Right lobe of liver (tissue), 6 donors: ENCODE results near the gene SLC6A8. TPM values are rescaled to one million over a fixed set of nuclear protein-coding genes. Genes with fewer than 3 reads are reported as not detected.
"Not testable (repeated sequence)": the region's sequence is repeated elsewhere in the genome, so short reads cannot be mapped to it uniquely, and the experiment has no call there.

Source experiments
- ATAC-seq, 4 donors: fragments of 200-7000 bp; cut with Tn5 transposase; one replicate each; pipeline ENCODE4 v1.9.1; 2020; ENCODE audit warnings: mild to moderate bottlenecking in 4 of 4, moderate library complexity in 4 of 4
- DNase-seq, 3 donors: peaks; one replicate each; pipeline ENCODE4 v3.0.0-alpha.2; 2020
- H3K27ac ChIP-seq, 3 donors: fragments of 200-600 bp; one replicate each; pipeline ENCODE4 v1.8.0; 2022
- H3K27me3 ChIP-seq, 2 donors: fragments of 200-600 bp; one replicate each; pipeline ENCODE4 v1.8.0; 2022
- H3K36me3 ChIP-seq, 4 donors: fragments of 200-600 bp; sonication (generic) in 1 of 4; one replicate each; pipeline versions ENCODE4 v1.5.1 to v1.8.0; 2017 to 2022; ENCODE audit warnings: control low read depth in 1 of 4
- H3K4me1 ChIP-seq, 4 donors: fragments of 200-600 bp; sonication (generic) in 1 of 4; one replicate each; pipeline versions ENCODE4 v1.5.1 to v1.8.0; 2017 to 2022; ENCODE audit warnings: control low read depth in 1 of 4
- H3K4me3 ChIP-seq, 3 donors: fragments of 200-600 bp; one replicate each; pipeline ENCODE4 v1.8.0; 2022
- H3K9me3 ChIP-seq, 4 donors: fragments of 200-600 bp; sonication (generic) in 1 of 4; one replicate each; pipeline versions ENCODE4 v1.5.1 to v1.8.0; 2017 to 2022; ENCODE audit warnings: control low read depth in 1 of 4
- POLR2A ChIP-seq: fragments of 450-650 bp; IDR thresholded peaks from one replicate; pipeline ENCODE4 v1.6.1; 2017; ENCODE audit warnings: antibody characterized with exemption, mild to moderate bottlenecking
- WGBS: methylation state at CpG from one replicate; pipeline ENCODE4 v1.1.6; 2018; ENCODE audit warnings: low coverage, low lambda C conversion rate; ENCODE audit not compliant: insufficient coverage; ENCODE audit errors: missing lambda C conversion rate; 5-methylcytosine and 5-hydroxymethylcytosine counted together
- intact Hi-C, 2 donors: fragments of 100-400 bp; cut with DNase I; formaldehyde crosslinking; loops; one replicate each; pipeline versions ENCODE4 v1.11.2 to v1.14.1; 2022
- total RNA-seq, 6 experiments: library from RNA; depleted of rRNA in 2 of 6; stranded (reverse); fragments of >200 nt in 2 of 6; fragmentation: NEBNext Ultra II Directional in 3 of 6; extraction: Animal tissue kit (Norgen Biotek cat#: 25700) in 3 of 6; gene quantifications; one replicate each; pipeline versions ENCODE4 v1.1.0 to v1.2.4, GENCODE V29; 2016 to 2023
- TF ChIP-seq, protein P1 (sequence below), 4 donors: fragments of 200-600 bp in 3 of 4; fragments of 450-650 bp in 1 of 4; IDR thresholded peaks; one replicate each; pipeline versions ENCODE4 v1.5.1 to v1.8.0; 2016 to 2022; ENCODE audit warnings: antibody characterized with exemption in 4 of 4, mild to moderate bottlenecking in 2 of 4
- donor health status: DM: no; HTN: yes; CAD: no.
- donor health status: DM: no; HTN: no; CAD: no.
- donor health status: DM: no; HTN: no; CAD: no.
- donor health status: DM: no; HTN: yes; CAD: no.
- donor health status: DM: no; HTN: yes; CAD: no.

SLC6A8 gene
- total RNA-seq, 6 experiments from 2014 or later = 1.6 to 9.2 (median 2.9) TPM

DNA sequence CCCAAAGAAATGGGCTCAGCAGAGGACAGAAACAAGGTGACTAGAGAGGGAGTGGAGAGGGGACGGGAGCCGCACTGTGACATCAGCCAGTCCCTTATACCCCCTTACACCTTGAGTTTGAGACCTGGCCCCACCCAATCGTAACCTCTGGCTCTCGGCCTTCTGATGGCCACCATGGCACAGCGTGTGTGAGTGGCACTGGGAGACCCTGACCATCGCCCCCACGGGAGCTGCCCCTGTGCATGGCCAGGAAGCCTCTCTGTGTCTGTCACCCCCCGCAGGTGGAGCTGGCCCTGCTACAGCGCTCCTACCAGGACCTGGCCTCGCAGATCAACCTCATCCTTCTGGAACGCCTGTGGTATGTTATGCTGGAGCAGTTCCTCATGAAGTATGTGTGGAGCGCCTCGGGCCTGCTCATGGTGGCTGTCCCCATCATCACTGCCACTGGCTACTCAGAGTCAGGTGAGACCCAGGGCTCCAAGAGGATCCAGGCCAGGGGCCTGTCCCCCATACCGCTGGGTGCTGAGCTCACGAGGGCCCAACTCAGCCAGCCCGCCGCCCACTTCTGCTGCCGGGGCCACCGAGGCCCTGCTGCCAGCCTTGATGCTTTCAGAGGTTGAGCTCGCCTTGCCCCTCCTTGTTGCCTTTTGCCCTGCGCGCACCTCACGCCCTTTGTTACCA is 41.4 kb downstream of the SLC6A8 start:
- Histone ChIP-seq H3K36me3 (no peaks in the 10 kb centered on the region), H3K4me1 (peaks cover 0 to 7% (median 0%) of the 10 kb centered on the region in 4 donors), H3K4me3 (no peak overlapping the region), H3K9me3 (no peaks in the 10 kb centered on the region), H3K27me3 (no peaks in the 10 kb centered on the region), H3K27ac (no peak overlapping the region)
- intact Hi-C loops = no loop called here
- ATAC-seq (no peak), DNase-seq (no peak)
- 96% methylated on average over 8 of the region's 23 CpGs for WGBS
- TF ChIP-seq, protein P1, sequence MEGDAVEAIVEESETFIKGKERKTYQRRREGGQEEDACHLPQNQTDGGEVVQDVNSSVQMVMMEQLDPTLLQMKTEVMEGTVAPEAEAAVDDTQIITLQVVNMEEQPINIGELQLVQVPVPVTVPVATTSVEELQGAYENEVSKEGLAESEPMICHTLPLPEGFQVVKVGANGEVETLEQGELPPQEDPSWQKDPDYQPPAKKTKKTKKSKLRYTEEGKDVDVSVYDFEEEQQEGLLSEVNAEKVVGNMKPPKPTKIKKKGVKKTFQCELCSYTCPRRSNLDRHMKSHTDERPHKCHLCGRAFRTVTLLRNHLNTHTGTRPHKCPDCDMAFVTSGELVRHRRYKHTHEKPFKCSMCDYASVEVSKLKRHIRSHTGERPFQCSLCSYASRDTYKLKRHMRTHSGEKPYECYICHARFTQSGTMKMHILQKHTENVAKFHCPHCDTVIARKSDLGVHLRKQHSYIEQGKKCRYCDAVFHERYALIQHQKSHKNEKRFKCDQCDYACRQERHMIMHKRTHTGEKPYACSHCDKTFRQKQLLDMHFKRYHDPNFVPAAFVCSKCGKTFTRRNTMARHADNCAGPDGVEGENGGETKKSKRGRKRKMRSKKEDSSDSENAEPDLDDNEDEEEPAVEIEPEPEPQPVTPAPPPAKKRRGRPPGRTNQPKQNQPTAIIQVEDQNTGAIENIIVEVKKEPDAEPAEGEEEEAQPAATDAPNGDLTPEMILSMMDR (IDR thresholded peaks at IDR 0.05) = no peak
- TF ChIP-seq POLR2A = no peak

DNA sequence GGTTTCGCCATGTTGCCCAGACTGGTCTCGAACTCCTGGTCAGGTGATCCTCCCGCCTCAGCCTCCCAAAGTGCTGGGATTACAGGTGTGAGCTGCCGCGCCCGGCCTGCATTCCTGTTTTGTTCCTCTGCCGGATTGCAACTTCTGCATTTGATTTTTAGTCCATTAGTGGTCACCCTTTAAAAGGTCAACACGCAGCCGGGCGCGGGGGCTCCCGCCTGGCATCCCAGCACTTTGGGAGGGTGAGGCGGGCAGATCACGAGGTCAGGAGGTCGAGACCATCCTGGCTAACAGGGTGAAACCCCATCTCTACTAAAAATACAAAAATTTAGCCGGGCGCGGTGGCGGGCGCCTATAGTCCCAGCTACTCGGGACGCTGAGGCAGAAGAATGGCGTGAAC is 42.4 kb downstream of the SLC6A8 start:
- H3K27ac ChIP-seq, H3K4me3 ChIP-seq, DNase-seq, H3K9me3 ChIP-seq, intact Hi-C loops, H3K27me3 ChIP-seq, H3K4me1 ChIP-seq, H3K36me3 ChIP-seq, ATAC-seq: not testable (repeated sequence)
- 77% methylated on average over 10 of the region's 23 CpGs for WGBS

DNA sequence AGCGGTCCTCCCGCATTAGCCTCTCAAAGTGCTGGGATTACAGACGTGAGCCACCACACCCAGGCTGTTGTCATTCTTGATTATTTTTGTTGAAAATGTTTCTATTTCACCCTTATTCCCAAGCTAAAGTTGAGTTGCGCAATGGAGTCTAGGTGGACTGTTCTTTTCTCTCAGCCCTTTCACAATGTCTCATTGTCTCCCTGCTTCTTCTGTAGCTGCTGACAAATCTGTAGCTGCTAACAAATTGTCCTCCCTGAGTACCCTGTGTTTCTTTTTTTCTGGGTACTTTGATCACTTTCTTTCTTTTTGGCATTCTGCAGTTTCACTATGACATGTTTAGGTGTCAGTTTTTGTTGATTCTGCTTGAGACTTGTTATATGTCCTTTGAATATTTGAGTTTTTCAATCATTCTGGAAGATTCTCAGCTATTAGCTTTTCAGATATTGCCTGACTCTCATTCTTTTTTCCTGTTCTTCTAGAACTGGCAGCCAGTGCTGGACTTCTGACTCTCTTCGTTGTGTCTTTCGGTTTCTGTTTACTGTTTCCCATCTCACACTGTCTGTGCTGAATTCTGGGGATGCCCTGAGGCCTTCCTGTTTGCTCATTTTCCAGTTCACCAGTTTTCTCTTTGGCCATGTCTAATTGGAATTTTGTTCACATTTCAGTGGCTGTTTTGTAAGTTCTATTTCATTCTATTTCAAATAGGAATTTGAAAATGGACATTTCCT is 43.6 kb downstream of the SLC6A8 start:
- Histone ChIP-seq H3K27me3 (no peaks in the 10 kb centered on the region), H3K36me3 (no peaks in the 10 kb centered on the region), H3K27ac (peak overlapping the region in 1 of 3 donors; percentile 11), H3K4me1 (no peaks in the 10 kb centered on the region), H3K4me3 (no peak overlapping the region), H3K9me3 (no peaks in the 10 kb centered on the region)
- intact Hi-C loops = no loop called here
- TF ChIP-seq POLR2A = no peak
- ATAC-seq = no peak
- no peak for DNase-seq
- WGBS = 43% methylated on average over 6 of the region's 6 CpGs

DNA sequence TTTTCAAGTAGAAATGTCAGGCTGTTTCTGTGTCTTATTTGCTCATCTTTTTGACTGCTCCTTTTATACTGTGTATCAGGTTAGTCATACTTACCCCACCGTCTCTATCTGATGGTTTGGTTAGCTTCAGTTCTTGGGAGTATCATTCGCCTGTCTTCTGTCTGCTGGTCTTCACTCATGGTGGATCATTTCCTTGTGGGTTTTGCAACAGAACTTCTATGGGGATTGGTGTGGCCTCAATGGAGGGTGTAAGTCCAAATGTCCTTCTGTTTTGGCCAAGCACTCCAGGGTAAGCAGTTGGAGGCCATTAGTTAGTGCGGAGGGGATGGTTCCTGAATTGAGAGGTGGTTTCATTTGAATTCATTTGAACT is 44.1 kb downstream of the SLC6A8 start:
- H3K27ac ChIP-seq = no peak overlapping the region
- H3K36me3 ChIP-seq = peaks cover 0 to under 1% (median 0%) of the 10 kb centered on the region in 4 donors
- no peak overlapping the region for H3K4me3 ChIP-seq
- ATAC-seq = no peak
- 80% methylated on average over 3 of the region's 3 CpGs for WGBS
- no peaks in the 10 kb centered on the region for H3K27me3 ChIP-seq
- intact Hi-C loops = no loop called here
- no peaks in the 10 kb centered on the region for H3K4me1 ChIP-seq
- TF ChIP-seq POLR2A = no peak
- TF ChIP-seq, protein P1 (IDR thresholded peaks at IDR 0.05) = no peak
- no peaks in the 10 kb centered on the region for H3K9me3 ChIP-seq
- no peak for DNase-seq

DNA sequence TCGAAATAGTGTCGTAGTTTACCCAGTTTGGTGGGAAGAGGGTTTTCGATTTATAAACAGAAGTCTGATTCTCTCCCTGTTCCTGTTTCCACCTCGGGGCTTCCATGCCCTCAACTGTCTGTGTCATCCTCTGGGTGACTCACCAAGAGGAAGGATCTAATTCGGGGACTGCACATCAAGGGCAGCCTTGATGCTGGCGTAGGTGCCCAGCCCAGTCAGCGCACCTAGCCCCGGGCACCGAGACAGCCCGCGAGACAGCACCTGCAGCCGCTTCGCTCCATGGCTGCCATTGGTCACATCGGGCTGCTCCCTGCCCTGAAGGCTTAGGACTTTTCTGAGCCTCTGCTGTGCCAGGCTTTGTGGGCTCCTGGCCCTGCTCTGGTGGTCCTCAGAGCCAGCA is 44.7 kb downstream of the SLC6A8 start:
- H3K9me3 ChIP-seq = no peaks in the 10 kb centered on the region
- intact Hi-C loops = no loop called here
- TF ChIP-seq, protein P1 (IDR thresholded peaks at IDR 0.05) = no peak
- no peak for TF ChIP-seq POLR2A
- ATAC-seq (peak in 1 of 4 donors; percentile 22), DNase-seq (no peak)
- no peak overlapping the region for H3K27ac ChIP-seq
- H3K4me3 ChIP-seq = no peak overlapping the region
- no peaks in the 10 kb centered on the region for H3K27me3 ChIP-seq
- peaks cover 0 to 7% (median 0%) of the 10 kb centered on the region in 4 donors for H3K36me3 ChIP-seq
- no peaks in the 10 kb centered on the region for H3K4me1 ChIP-seq
- WGBS = 68% methylated on average over 4 of the region's 14 CpGs
